Choroid plexus epithelial cell (primary cell): ENCODE measurements around the gene KL.

ENCODE experiments used
- DNase-seq: peaks from one replicate; pipeline ENCODE4 v3.0.0-alpha.2; 2010; ENCODE audit warnings: low read depth
- H3K4me3 ChIP-seq: 2 replicates; pipeline ENCODE4 v1.5.1; 2011; ENCODE audit warnings: low read depth, mild to moderate bottlenecking, control low read depth, low read length, moderate library complexity
- CTCF ChIP-seq: conservative IDR thresholded peaks from 2 replicates; pipeline ENCODE4 v1.5.1; 2011; ENCODE audit warnings: low read depth, mild to moderate bottlenecking, control low read depth, inconsistent platforms, low read length, moderate library complexity

Gene KL

GRCh38 chr13:33025220-33025744 is 9.1 kb downstream of the KL start:
- H3K4me3 ChIP-seq, result no peak overlapping the region
- DNase-seq, result no peak
- TF ChIP-seq CTCF, result no peak

GRCh38 chr13:33026489-33027152 is 10.4 kb downstream of the KL start:
- no peak overlapping the region for H3K4me3 ChIP-seq
- no peak for TF ChIP-seq CTCF
- no peak for DNase-seq

DNA sequence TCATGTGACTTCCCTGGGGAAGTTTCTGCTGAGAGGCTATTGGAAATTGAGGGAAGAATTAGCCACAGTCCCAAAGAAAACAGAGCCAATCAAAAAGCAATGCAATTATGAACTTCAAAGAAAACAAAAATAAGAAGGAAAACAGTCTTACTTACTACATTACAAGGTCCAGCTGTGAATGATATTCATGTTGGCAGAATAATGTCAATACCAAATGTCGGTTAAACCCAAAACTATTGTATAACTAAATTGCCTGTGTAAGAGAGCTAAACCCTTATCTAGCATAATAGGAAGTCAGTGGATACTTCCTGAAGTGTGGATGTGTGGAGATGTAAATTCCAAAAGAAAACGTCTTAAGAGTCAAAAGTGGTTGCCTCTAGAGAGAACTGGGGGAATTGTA is 12.4 kb downstream of the KL start:
- no peak for DNase-seq
- H3K4me3 ChIP-seq, result no peak overlapping the region
- no peak for TF ChIP-seq CTCF

DNA sequence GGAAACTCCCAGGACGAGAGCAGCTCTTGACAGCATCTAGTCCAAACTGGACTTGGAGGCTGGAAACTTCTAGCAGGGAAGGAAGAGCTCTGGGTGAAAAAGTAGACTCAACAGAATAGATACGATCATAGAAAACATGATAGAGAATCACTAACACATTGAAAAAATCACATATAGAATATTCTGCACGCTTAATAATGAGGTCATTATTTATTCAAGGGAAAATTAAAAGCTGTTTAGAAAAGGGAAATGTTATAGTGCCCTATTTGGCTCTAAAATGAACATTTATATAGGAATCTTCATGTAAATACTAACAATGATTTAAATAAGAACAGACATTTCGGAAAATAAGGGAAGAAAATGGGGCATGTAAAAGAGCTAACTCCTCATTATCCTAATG is 15.1 kb downstream of the KL start:
- H3K4me3 ChIP-seq, result no peak overlapping the region
- no peak for DNase-seq

GRCh38 chr13:33032037-33032625 is 15.9 kb downstream of the KL start:
- no peak overlapping the region for H3K4me3 ChIP-seq
- TF ChIP-seq CTCF, result no peak
- no peak for DNase-seq

More for the DNA sequence above, 15.1 kb downstream of the KL start:
- TF ChIP-seq CTCF, result no peak

DNA sequence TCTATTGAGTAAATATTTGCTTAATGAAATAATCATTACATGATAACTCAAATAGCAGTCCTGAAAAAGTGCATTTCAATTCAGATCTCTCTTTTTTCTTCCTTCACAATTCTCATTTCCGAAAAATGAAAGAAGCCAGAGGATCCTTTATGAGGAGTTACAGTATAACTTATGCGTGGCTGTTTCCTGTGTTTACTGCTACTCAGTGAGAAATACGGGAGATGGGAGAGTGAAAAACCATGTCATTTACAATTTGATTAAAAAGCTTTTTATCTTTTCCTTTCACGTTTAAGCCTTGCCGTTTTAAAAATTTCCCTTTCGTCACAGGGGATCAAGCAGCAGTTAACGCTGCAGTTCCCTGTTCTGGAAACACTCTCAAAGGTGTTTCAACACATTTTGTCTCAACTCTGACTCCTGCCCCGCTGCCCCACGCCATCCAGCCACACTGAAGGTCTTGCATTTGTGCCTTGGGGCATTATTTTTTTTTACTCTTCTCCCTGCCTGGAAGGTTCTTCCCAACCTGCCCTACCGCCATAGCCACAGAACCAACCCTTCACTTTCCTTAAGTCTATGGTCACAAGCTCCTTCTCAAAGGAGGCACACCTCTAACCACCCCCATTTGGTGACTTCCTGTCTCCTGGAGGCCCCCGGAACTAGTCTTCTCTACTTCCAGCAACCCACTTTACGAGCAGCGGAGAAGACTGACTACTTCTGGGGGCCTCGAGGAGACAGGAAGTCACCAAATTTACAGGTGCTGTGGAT is 17.0 kb downstream of the KL start:
- TF ChIP-seq CTCF, result no peak
- DNase-seq, result no peak
- H3K4me3 ChIP-seq, result no peak overlapping the region

DNA sequence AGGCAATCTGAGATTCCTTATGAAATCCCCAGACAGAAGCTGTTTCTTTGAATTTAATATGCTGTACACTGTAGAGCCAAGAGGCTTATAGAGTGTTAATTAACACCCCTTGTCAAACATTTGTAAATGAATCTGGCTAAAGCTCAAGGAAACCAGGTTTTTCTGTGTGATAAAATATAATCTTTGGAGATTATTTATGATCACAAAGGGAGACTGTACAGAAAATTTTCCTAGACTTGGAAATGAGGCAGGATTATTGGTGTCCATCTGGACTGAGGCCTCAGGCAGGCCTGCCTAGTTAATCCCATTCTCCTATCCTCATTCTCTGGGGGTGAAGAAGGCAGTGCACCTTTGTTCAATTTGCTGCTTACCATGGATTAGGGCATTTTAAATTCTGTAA is 17.8 kb downstream of the KL start:
- DNase-seq, result no peak
- H3K4me3 ChIP-seq, result no peak overlapping the region
- TF ChIP-seq CTCF, result no peak
